Liver (tissue), 9 donors: ENCODE results near the gene TMEM107. TPM values are rescaled to one million over a fixed set of nuclear protein-coding genes. Genes with fewer than 3 reads are reported as not detected.

Experiments
- DNase-seq: peaks from one replicate; pipeline ENCODE4 v3.0.0-alpha.2; 2017; ENCODE audit warnings: low spot score
- H3K27ac ChIP-seq, 2 donors: one replicate each; pipeline ENCODE4 v1.7.0; 2013; ENCODE audit warnings: inconsistent platforms in 2 of 2, low read length in 2 of 2, control low read depth in 1 of 2, low read depth in 1 of 2, mild to moderate bottlenecking in 1 of 2
- H3K27me3 ChIP-seq, 4 donors: one replicate each; pipeline versions ENCODE4 v1.6.1 to v1.7.0; 2013; ENCODE audit warnings: low read length in 3 of 4, inconsistent platforms in 1 of 4, mild to moderate bottlenecking in 1 of 4, moderate library complexity in 1 of 4; ENCODE audit not compliant: control insufficient read depth in 4 of 4, insufficient read depth in 4 of 4
- H3K36me3 ChIP-seq, 4 donors: one replicate each; pipeline versions ENCODE4 v1.6.1 to v1.7.0; 2013; ENCODE audit warnings: low read length in 3 of 4, mild to moderate bottlenecking in 3 of 4, low read depth in 1 of 4, moderate library complexity in 1 of 4; ENCODE audit not compliant: control insufficient read depth in 4 of 4, insufficient read depth in 3 of 4
- H3K4me1 ChIP-seq, 4 donors: one replicate each; pipeline versions ENCODE4 v1.6.1 to v1.7.0; 2013; ENCODE audit warnings: low read length in 3 of 4, mild to moderate bottlenecking in 3 of 4, moderate library complexity in 1 of 4; ENCODE audit not compliant: control insufficient read depth in 4 of 4, insufficient read depth in 4 of 4
- H3K4me3 ChIP-seq, 3 donors: one replicate each; pipeline versions ENCODE4 v1.6.1 to v1.7.0; 2013; ENCODE audit warnings: low read length in 3 of 3, control low read depth in 1 of 3, low read depth in 1 of 3, mild to moderate bottlenecking in 1 of 3
- H3K9ac ChIP-seq, 2 donors: one replicate each; pipeline ENCODE4 v1.7.0; 2013; ENCODE audit warnings: low read length in 2 of 2, mild to moderate bottlenecking in 2 of 2, moderate library complexity in 2 of 2, control low read depth in 1 of 2, low read depth in 1 of 2
- H3K9me3 ChIP-seq, 4 donors: one replicate each; pipeline versions ENCODE4 v1.6.1 to v1.7.0; 2013; ENCODE audit warnings: low read length in 3 of 4; ENCODE audit not compliant: control insufficient read depth in 4 of 4
- FOXA1 ChIP-seq: IDR thresholded peaks from 2 replicates; pipeline ENCODE4 v1.6.1; 2016; ENCODE audit warnings: antibody characterized with exemption
- FOXA2 ChIP-seq: IDR thresholded peaks from 2 replicates; pipeline ENCODE4 v1.6.1; 2016; ENCODE audit warnings: antibody characterized with exemption
- HNF4A ChIP-seq, 2 donors: conservative IDR thresholded peaks; 2 replicates each; pipeline ENCODE4 v1.6.1; 2016; ENCODE audit warnings: antibody characterized with exemption in 2 of 2, mild to moderate bottlenecking in 2 of 2
- RAD21 ChIP-seq, 2 donors: IDR thresholded peaks; 2 replicates each; pipeline ENCODE4 v1.6.1; 2016; ENCODE audit warnings: antibody characterized with exemption in 2 of 2, mild to moderate bottlenecking in 2 of 2
- SP1 ChIP-seq: IDR thresholded peaks from 2 replicates; pipeline ENCODE4 v1.6.1; 2018; ENCODE audit warnings: antibody characterized with exemption, mild to moderate bottlenecking
- TAF1 ChIP-seq: conservative IDR thresholded peaks from 2 replicates; pipeline ENCODE4 v1.6.1; 2016; ENCODE audit warnings: antibody characterized with exemption, mild to moderate bottlenecking
- YY1 ChIP-seq: IDR thresholded peaks from 2 replicates; pipeline ENCODE4 v1.6.1; 2016; ENCODE audit warnings: antibody characterized with exemption, mild to moderate bottlenecking
- WGBS: extraction: QIAGEN DNeasy Blood & Tissue Kit; methylation state at CpG from one replicate; pipeline ENCODE4 v1.1.7; 2013; 5-methylcytosine and 5-hydroxymethylcytosine counted together
- polyA plus RNA-seq, 2 donors: library from polyadenylated mRNA; stranded (reverse) in 1 of 2; unstranded in 1 of 2; fragments of 200-250 nt in 1 of 2; fragments of >200 nt in 1 of 2; fragmentation: Nextera tagmentation in 1 of 2; extraction: Ambion mirVana in 1 of 2; gene quantifications; one replicate each; pipeline versions ENCODE4 v1.2.1 to v1.2.3, GENCODE V29; 2013 to 2015
- total RNA-seq, 2 donors: library from RNA; depleted of rRNA; stranded (reverse); fragments of >200 nt; gene quantifications; one replicate each; pipeline ENCODE4 v1.2.3, GENCODE V29; 2014
- TF ChIP-seq, protein P1 (sequence below): fragments of 150-350 bp; IDR thresholded peaks from 2 replicates; pipeline ENCODE4 v1.5.1; 2017; ENCODE audit warnings: improper control_type of control experiment, low read depth, low read length; ENCODE audit not compliant: missing input control
- TF ChIP-seq, protein P2 (sequence below): IDR thresholded peaks from 2 replicates; pipeline ENCODE4 v1.6.1; 2016; ENCODE audit warnings: antibody characterized with exemption
- TF ChIP-seq, protein P3 (sequence below): IDR thresholded peaks from 2 replicates; pipeline ENCODE4 v1.6.1; 2016; ENCODE audit warnings: antibody characterized with exemption
- TF ChIP-seq, protein P4 (sequence below): IDR thresholded peaks from 2 replicates; pipeline ENCODE4 v1.6.1; 2016; ENCODE audit warnings: antibody characterized with exemption
- donor health status: healthy.
- donor health status: healthy.
- donor health status: healthy.
- donor health status: healthy.
- donor health status: healthy.

The TMEM107 gene
- total and polyA plus RNA-seq, 4 donors: 3.0 to 8.4 (median 4.2) TPM

DNA sequence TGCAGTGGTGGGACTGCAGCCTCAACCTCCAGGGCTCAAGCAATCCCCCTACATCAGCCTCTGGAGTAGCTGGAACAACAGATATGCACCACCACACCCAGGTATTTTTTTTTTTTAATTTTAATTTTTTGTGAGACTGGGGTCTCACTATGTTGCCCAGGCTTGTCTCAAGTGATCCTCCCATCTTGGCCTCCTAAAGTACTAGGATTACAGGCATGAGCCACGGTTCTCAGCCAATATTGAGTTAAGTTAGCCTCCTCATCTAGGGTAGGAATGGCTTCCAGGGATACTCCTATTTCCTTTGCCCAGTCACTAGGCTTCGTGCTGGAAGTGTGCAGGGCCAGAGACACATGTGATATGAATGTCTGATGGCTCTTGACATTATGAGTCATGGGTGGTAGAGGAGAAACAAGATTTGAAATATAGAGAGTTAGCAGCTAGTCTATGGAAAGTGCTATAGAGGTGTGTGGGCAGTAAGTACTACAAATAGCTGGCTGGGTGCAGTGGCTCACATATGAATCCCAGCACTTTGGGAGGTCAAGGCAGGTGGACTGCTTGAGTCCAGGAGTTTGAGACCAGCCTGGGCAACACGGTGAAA lies 44.2 kb downstream of the TMEM107 start (continued):
- TF ChIP-seq YY1 (no peak), FOXA2 (no peak)
- TF ChIP-seq, protein P1, sequence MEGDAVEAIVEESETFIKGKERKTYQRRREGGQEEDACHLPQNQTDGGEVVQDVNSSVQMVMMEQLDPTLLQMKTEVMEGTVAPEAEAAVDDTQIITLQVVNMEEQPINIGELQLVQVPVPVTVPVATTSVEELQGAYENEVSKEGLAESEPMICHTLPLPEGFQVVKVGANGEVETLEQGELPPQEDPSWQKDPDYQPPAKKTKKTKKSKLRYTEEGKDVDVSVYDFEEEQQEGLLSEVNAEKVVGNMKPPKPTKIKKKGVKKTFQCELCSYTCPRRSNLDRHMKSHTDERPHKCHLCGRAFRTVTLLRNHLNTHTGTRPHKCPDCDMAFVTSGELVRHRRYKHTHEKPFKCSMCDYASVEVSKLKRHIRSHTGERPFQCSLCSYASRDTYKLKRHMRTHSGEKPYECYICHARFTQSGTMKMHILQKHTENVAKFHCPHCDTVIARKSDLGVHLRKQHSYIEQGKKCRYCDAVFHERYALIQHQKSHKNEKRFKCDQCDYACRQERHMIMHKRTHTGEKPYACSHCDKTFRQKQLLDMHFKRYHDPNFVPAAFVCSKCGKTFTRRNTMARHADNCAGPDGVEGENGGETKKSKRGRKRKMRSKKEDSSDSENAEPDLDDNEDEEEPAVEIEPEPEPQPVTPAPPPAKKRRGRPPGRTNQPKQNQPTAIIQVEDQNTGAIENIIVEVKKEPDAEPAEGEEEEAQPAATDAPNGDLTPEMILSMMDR: no peak
- TF ChIP-seq, protein P2, sequence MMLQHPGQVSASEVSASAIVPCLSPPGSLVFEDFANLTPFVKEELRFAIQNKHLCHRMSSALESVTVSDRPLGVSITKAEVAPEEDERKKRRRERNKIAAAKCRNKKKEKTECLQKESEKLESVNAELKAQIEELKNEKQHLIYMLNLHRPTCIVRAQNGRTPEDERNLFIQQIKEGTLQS: no peak

DNA sequence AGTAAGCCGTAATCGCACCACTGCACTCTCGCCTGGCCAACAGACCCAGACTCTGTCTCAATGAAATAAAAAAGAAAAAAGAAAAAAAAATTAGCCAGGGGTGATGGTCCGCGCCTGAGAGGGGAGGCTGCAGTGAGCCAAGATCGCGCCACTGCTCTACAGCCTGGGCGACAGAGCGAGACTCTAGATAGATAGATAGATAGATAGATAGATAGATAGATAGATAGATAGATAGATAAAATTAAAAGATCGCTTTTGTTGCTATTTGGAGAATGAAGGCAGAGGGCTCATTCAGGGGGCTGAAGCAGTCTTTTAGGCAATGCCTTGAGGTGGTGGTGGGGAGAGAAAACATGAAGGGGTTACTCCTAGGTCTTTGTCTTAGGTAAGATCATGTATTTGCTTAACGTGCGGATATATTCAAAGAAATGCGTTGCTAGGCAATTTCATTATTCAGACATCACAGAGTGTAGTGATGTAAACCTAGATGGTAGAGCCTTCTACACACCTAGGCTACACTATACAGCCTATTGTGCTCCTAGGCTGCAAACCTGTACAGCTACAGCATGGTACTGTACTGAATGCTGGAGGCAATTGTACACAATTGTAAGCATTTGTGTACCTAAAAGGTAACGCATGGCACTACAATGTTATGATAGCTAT lies 47.9 kb downstream of the TMEM107 start:
- Histone ChIP-seq H3K27me3 (peaks cover 2 to 9% (median 5%) of the 10 kb centered on the region in 4 donors), H3K27ac (no peak overlapping the region), H3K4me1 (peaks cover 14 to 36% (median 27%) of the 10 kb centered on the region in 4 donors), H3K9me3 (no peaks in the 10 kb centered on the region), H3K9ac (no peak overlapping the region), H3K4me3 (no peak overlapping the region), H3K36me3 (no peaks in the 10 kb centered on the region)
- TF ChIP-seq TAF1 (no peak), HNF4A (conservative IDR thresholded peaks at IDR 0.05) (no peak), FOXA1 (no peak), YY1 (no peak), FOXA2 (no peak)
- TF ChIP-seq, protein P3, sequence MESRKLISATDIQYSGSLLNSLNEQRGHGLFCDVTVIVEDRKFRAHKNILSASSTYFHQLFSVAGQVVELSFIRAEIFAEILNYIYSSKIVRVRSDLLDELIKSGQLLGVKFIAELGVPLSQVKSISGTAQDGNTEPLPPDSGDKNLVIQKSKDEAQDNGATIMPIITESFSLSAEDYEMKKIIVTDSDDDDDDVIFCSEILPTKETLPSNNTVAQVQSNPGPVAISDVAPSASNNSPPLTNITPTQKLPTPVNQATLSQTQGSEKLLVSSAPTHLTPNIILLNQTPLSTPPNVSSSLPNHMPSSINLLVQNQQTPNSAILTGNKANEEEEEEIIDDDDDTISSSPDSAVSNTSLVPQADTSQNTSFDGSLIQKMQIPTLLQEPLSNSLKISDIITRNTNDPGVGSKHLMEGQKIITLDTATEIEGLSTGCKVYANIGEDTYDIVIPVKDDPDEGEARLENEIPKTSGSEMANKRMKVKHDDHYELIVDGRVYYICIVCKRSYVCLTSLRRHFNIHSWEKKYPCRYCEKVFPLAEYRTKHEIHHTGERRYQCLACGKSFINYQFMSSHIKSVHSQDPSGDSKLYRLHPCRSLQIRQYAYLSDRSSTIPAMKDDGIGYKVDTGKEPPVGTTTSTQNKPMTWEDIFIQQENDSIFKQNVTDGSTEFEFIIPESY: no peak
- TF ChIP-seq, protein P4, sequence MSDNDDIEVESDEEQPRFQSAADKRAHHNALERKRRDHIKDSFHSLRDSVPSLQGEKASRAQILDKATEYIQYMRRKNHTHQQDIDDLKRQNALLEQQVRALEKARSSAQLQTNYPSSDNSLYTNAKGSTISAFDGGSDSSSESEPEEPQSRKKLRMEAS: no peak
- TF ChIP-seq, protein P2: no peak
- TF ChIP-seq, protein P1: no peak
- DNase-seq: no peak
- WGBS: 73% methylated on average over 14 of the region's 14 CpGs

DNA sequence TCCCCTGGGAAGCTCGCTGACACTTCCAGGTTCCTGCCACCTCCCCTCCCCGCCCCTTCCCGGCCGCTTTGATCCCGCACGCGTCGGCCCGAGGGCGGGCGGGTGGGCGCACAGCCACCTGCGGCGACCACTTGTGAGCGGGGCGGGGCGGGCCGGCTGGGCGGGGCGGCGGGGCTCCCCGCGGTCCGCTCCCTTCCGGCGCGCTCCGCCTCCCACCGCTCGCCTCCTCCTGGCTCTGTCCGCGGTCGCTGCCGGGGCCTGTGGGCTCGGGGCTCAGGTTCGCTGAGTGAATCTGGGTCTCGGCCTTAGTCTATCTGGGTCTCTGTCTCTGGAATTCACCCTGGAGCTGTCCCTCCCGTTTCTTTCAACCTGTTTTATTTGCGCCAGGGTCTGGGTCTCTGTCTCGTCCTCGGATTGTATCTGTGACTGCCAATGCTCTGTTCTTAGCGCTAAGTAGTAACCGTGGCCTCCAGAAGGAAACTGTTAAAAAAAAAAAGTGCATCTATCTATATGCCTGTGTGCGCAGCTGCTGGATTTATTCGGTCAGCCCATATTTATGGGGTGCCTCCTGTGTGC lies 49.6 kb downstream of the TMEM107 start:
- H3K4me3 ChIP-seq: peak overlapping the region in 1 of 3 donors; percentile 45
- H3K9me3 ChIP-seq: no peaks in the 10 kb centered on the region
- no peak overlapping the region for H3K27ac ChIP-seq
- peak overlapping the region in 1 of 2 donors; percentile 47 for H3K9ac ChIP-seq
- no peak for DNase-seq
- 2% methylated on average over 45 of the region's 45 CpGs for WGBS
- H3K27me3 ChIP-seq: peaks cover 5 to 16% (median 7%) of the 10 kb centered on the region in 4 donors
- H3K4me1 ChIP-seq: peaks cover 20 to 52% (median 41%) of the 10 kb centered on the region in 4 donors
- H3K36me3 ChIP-seq: no peaks in the 10 kb centered on the region
- no peak for TF ChIP-seq SP1
- TF ChIP-seq, protein P1: no peak
- no peak for TF ChIP-seq FOXA1
- no peak for TF ChIP-seq TAF1
- no peak for TF ChIP-seq RAD21 (IDR thresholded peaks at IDR 0.05)
- TF ChIP-seq, protein P3: no peak
